Limb (tissue), 2 donors: Measurements from ENCODE around the gene PTH.

Experiments used
- DNase-seq, 2 donors: peaks; one replicate each; pipeline ENCODE4 v3.0.0-alpha.2; 2016; ENCODE audit errors: extremely low spot score in 2 of 2

Gene PTH

GRCh38 chr11:13449522-13449921, 46.3 kb downstream of the PTH start:
- no peak for DNase-seq

DNA sequence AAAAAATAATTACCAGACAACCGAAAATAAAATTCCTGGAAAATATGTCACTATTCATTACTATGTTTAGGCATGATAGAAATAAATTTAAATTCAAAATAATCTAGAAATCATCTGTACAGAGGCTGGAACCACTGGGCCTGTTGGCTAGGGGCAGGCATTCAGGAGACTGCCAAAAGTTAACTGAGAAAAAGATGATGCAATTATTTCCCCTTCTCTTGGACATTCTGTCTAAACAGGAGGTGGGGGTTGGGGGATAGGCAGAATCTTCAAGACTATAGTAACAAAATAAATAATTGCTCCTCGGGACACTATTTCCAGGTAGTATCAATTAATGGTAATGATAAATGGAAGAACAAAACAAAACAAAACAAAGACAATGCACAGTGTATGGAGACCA, 46.9 kb downstream of the PTH start:
- DNase-seq: peak in 1 of 2 donors; percentile 6

GRCh38 chr11:13446444-13446843, 49.4 kb downstream of the PTH start:
- no peak for DNase-seq

DNA sequence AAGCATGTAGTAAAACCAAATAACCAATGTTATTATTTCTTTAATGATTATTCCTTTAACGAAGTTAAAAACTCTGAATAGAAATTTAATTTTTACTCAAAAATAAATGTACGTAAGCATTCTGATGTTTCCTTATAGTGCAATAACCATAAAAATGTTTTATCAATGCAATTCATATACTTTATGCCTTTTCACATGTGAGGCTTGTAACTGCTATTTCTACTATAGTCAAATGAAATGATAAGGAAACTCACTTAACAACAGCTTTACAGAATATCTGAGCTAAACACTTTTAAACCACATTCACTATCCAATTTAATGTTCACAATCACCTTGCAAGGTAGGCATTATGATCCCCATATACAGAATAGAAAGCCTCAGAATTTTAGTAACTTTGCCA, 50.2 kb downstream of the PTH start:
- no peak for DNase-seq
